ENCODE data around the gene TMEM94. TPM values are rescaled to one million over a fixed set of nuclear protein-coding genes. Genes with fewer than 3 reads are reported as not detected.

TMEM94 gene
- total and polyA plus RNA-seq, 2 of the 4 experiments (the other 2 are of a cell fraction) = 8.4 to 64.7 TPM

- Histone ChIP-seq H4K5ac (ENCODE audit: low read depth, low read length) (no peak overlapping the region), H3K14ac (replicated peaks; ENCODE audit: low read depth, low read length) (no peak overlapping the region), H2AK9ac (replicated peaks; ENCODE audit: low read depth, low read length, poor library complexity) (no peak overlapping the region), H4K91ac (ENCODE audit: insufficient read depth, low read depth, low read length) (no peak overlapping the region), H4K8ac (ENCODE audit: low read depth in 2 of 2, low read length in 2 of 2) (no peak overlapping the region), H2BK5ac (ENCODE audit: low read depth, low read length, poor library complexity, severe bottlenecking) (no peak overlapping the region), H3K27ac (ENCODE audit: insufficient read depth, low read length) (no peak overlapping the region), H2AK5ac (ENCODE audit: low read depth, low read length) (no peak overlapping the region), H3K36me3 (ENCODE audit: control insufficient read depth, insufficient read depth, low read length) (peaks cover 36% of the 10 kb centered on the region), H3K56ac (ENCODE audit: extremely low read depth, insufficient read depth, low read length) (no peak overlapping the region), H3K18ac (ENCODE audit: low read depth, low read length) (no peak overlapping the region), H3K9me1 (ENCODE audit: insufficient read depth, low read length) (no peaks in the 10 kb centered on the region), H2BK15ac (ENCODE audit: low read depth, low read length) (no peak overlapping the region), H3K9me3 (ENCODE audit: control insufficient read depth, insufficient read depth, low read length) (no peaks in the 10 kb centered on the region), H2BK120ac (ENCODE audit: low read depth, low read length) (no peak overlapping the region), H3K4me3 (ENCODE audit: insufficient read depth, low read depth, low read length) (no peak overlapping the region), H3K79me1 (ENCODE audit: low read depth in 1 of 2, low read length in 2 of 2) (peaks cover 2 to 4% of the 10 kb centered on the region in 2 experiments; a peak in 3 of 4 replicates), H2AFZ (replicated peaks; ENCODE audit: low read length, poor library complexity) (no peak overlapping the region), H4K20me1 (ENCODE audit: insufficient read depth, low read length) (peaks cover 2% of the 10 kb centered on the region), H3K9ac (ENCODE audit: low read depth, low read length) (no peak overlapping the region), H3K23ac (ENCODE audit: low read depth, low read length) (no peak overlapping the region), H3K4ac (ENCODE audit: low read depth, low read length) (no peak overlapping the region), H2BK20ac (ENCODE audit: low read depth, low read length) (no peak overlapping the region), H3K4me2 (ENCODE audit: low read depth, low read length) (no peak overlapping the region), H3K4me1 (ENCODE audit: control insufficient read depth, insufficient read depth, low read length) (peaks cover under 1% of the 10 kb centered on the region; the same call in 1 of the 2 replicates), H3K27me3 (ENCODE audit: control insufficient read depth, insufficient read depth, low read length) (no peaks in the 10 kb centered on the region)
- ChIA-PET CTCF (no interaction called here), POLR2A (ENCODE audit: unreplicated experiment) (no interaction called here)
- BruUV-seq (replicated peaks) = no TSS peak
- intact Hi-C loops (cut with micrococcal nuclease) (no loop called here), dilution Hi-C loops (cut with HindIII; ENCODE audit: low sequenced_read_pairs, unreplicated experiment) (no loop called here), in situ Hi-C loops (cut with MboI; ENCODE audit: low sequenced_read_pairs) (no loop called here)
- DNase-seq (no peak), ATAC-seq (ENCODE audit: low read depth) (no peak)
- WGBS, 2 experiments (ENCODE audit: extremely low coverage in 2 of 2, insufficient read length in 1 of 2) = 66% methylated on average over 7 of the region's 23 CpGs; no CpG with 5 or more reads in 1 of the 2 experiments
- TF ChIP-seq BHLHE40 (IDR thresholded peaks at IDR 0.05; ENCODE audit: low read depth, low read length) (no peak), RCOR1 (IDR thresholded peaks at IDR 0.05; ENCODE audit: insufficient replicate concordance, low read length) (no peak), RFX5 (IDR thresholded peaks at IDR 0.05; ENCODE audit: low read depth, low read length) (no peak), MAZ (IDR thresholded peaks at IDR 0.05; ENCODE audit: borderline replicate concordance, low read depth, low read length) (no peak), MXI1 (IDR thresholded peaks at IDR 0.05; ENCODE audit: borderline replicate concordance, low read depth, low read length) (no peak), MAFK (IDR thresholded peaks at IDR 0.05; ENCODE audit: low read depth, low read length) (no peak), POLR2A (IDR thresholded peaks at IDR 0.05; ENCODE audit: low read depth, low read length) (no peak), CHD1 (IDR thresholded peaks at IDR 0.05; ENCODE audit: low read depth, low read length) (no peak), RAD21 (IDR thresholded peaks at IDR 0.05; ENCODE audit: low read length) (no peak), NFE2L2 (IDR thresholded peaks at IDR 0.05; ENCODE audit: low read depth, low read length) (no peak), USF2 (IDR thresholded peaks at IDR 0.05; ENCODE audit: low read depth, low read length) (no peak), FOS (IDR thresholded peaks at IDR 0.05; ENCODE audit: low read depth, low read length) (no peak), ELK1 (IDR thresholded peaks at IDR 0.05; ENCODE audit: borderline replicate concordance, low read depth, low read length) (no peak), SMC3 (IDR thresholded peaks at IDR 0.05; ENCODE audit: low read depth, low read length) (no peak), CEBPB (IDR thresholded peaks at IDR 0.05; ENCODE audit: low read depth, low read length) (no peak)
- TF ChIP-seq, protein P1, sequence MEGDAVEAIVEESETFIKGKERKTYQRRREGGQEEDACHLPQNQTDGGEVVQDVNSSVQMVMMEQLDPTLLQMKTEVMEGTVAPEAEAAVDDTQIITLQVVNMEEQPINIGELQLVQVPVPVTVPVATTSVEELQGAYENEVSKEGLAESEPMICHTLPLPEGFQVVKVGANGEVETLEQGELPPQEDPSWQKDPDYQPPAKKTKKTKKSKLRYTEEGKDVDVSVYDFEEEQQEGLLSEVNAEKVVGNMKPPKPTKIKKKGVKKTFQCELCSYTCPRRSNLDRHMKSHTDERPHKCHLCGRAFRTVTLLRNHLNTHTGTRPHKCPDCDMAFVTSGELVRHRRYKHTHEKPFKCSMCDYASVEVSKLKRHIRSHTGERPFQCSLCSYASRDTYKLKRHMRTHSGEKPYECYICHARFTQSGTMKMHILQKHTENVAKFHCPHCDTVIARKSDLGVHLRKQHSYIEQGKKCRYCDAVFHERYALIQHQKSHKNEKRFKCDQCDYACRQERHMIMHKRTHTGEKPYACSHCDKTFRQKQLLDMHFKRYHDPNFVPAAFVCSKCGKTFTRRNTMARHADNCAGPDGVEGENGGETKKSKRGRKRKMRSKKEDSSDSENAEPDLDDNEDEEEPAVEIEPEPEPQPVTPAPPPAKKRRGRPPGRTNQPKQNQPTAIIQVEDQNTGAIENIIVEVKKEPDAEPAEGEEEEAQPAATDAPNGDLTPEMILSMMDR (conservative IDR thresholded peaks at IDR 0.05; ENCODE audit: low read depth, low read length) = no peak
These were observed 47.0 kb downstream of the TMEM94 start for GRCh38 chr17:75503337-75503950.

Data from IMR-90 (cell line).